ENCODE results near the gene TBC1D22A. TPM values are rescaled to one million over a fixed set of nuclear protein-coding genes. Genes with fewer than 3 reads are reported as not detected.

The TBC1D22A gene
- total and polyA plus RNA-seq, 2 experiments from 2014 or later: 15.3 to 19.8 TPM

DNA sequence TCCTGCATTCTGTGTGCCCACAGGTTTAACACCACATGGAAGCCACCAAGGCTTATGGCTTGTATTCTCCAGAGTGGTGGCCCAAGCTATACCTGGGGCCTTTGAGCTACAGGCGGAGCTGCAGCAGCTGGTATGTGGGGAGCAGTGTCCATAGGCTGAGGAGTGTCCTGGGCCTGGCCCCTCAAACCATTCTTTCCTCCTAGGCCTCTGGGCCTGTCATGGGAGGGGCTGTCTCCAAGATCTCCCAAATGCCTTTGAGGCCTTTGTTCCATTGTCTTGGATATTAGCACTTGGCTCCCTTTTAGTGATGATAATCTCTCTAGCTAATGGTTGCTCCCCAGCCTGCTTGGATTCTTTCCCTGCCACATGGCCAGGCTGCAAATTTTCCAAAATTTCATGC lies 6.4 kb upstream of the TBC1D22A start:
- TF ChIP-seq EZH2phosphoT487 (IDR thresholded peaks at IDR 0.05; ENCODE audit: low read depth, severe bottlenecking, unreplicated experiment) (no peak), CTCF (IDR thresholded peaks at IDR 0.05; ENCODE audit: poor library complexity) (no peak), EZH2 (IDR thresholded peaks at IDR 0.05; ENCODE audit: borderline replicate concordance) (no peak)
- Histone ChIP-seq H3K9me2 (replicated peaks; ENCODE audit: insufficient read depth) (no peaks in the 10 kb centered on the region), H3K4me1 (ENCODE audit: insufficient read depth) (peaks cover 6% of the 10 kb centered on the region), H3K27ac (no peak overlapping the region), H4K20me1 (ENCODE audit: insufficient read depth, poor library complexity, severe bottlenecking) (no peaks in the 10 kb centered on the region), H3K4me3 (no peak overlapping the region), H3K79me2 (peaks cover 2% of the 10 kb centered on the region), H3K36me3 (replicated peaks; ENCODE audit: insufficient read depth, low read depth) (no peaks in the 10 kb centered on the region), H2AFZ (no peak overlapping the region), H3K4me2 (no peak overlapping the region), H3K9me3 (ENCODE audit: low read depth) (no peaks in the 10 kb centered on the region), H3K27me3 (no peaks in the 10 kb centered on the region)
- WGBS (ENCODE audit: low lambda C conversion rate, missing lambda C conversion rate): 85% methylated on average over 1 of the region's 1 CpG
- no peak for DNase-seq (ENCODE audit: low spot score)

DNA sequence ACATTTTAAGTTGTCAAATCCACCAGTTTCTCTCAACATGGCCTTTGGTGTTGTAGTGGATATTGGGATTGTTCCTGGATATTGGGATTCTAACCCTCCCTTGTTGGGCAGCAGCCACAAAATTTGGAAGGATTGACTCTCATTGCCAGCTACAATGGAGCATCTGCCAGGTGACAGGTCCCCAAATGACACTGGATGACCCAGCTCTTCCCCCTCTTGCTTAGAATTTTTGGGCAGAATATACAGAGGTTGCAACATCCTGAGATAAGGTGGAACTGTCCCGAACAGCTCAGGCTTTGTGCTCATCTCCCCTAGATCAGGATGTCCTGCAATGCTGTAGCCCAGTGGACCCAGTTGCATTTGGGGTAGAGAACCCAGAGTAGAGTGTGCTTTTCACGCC lies 5.3 kb upstream of the TBC1D22A start:
- no peaks in the 10 kb centered on the region for H3K9me2 ChIP-seq (replicated peaks; ENCODE audit: insufficient read depth)
- no peaks in the 10 kb centered on the region for H3K9me3 ChIP-seq (ENCODE audit: low read depth)
- H3K4me1 ChIP-seq (ENCODE audit: insufficient read depth): peaks cover 12% of the 10 kb centered on the region
- peaks cover 11% of the 10 kb centered on the region for H3K79me2 ChIP-seq
- no peaks in the 10 kb centered on the region for H4K20me1 ChIP-seq (ENCODE audit: insufficient read depth, poor library complexity, severe bottlenecking)
- H3K4me2 ChIP-seq: no peak overlapping the region
- DNase-seq (ENCODE audit: low spot score): no peak
- no peak for TF ChIP-seq EZH2 (IDR thresholded peaks at IDR 0.05; ENCODE audit: borderline replicate concordance)
- no peak for TF ChIP-seq CTCF (IDR thresholded peaks at IDR 0.05; ENCODE audit: poor library complexity)
- no peak for TF ChIP-seq EZH2phosphoT487 (IDR thresholded peaks at IDR 0.05; ENCODE audit: low read depth, severe bottlenecking, unreplicated experiment)
- 86% methylated on average over 2 of the region's 2 CpGs for WGBS (ENCODE audit: low lambda C conversion rate, missing lambda C conversion rate)
- H3K27me3 ChIP-seq: no peaks in the 10 kb centered on the region
- H3K36me3 ChIP-seq (replicated peaks; ENCODE audit: insufficient read depth, low read depth): no peaks in the 10 kb centered on the region
- H3K27ac ChIP-seq: no peak overlapping the region
- no peak overlapping the region for H3K4me3 ChIP-seq
- H2AFZ ChIP-seq: no peak overlapping the region

GRCh38 chr22:46758121-46758520 lies 4.3 kb upstream of the TBC1D22A start:
- 88% methylated on average over 1 of the region's 1 CpG for WGBS (ENCODE audit: low lambda C conversion rate, missing lambda C conversion rate)
- H3K4me1 ChIP-seq (ENCODE audit: insufficient read depth): peaks cover 12% of the 10 kb centered on the region
- no peak for DNase-seq (ENCODE audit: low spot score)

More at GRCh38 chr22:46758121-46758520, 4.3 kb upstream of the TBC1D22A start:
- H3K9me2 ChIP-seq (replicated peaks; ENCODE audit: insufficient read depth): no peaks in the 10 kb centered on the region
- H3K27ac ChIP-seq: peak overlapping the region; percentile 85
- H3K79me2 ChIP-seq: peaks cover 17% of the 10 kb centered on the region
- H3K27me3 ChIP-seq: no peaks in the 10 kb centered on the region
- no peaks in the 10 kb centered on the region for H3K36me3 ChIP-seq (replicated peaks; ENCODE audit: insufficient read depth, low read depth)
- H3K4me3 ChIP-seq: no peak overlapping the region
- H2AFZ ChIP-seq: no peak overlapping the region
- H3K9me3 ChIP-seq (ENCODE audit: low read depth): no peaks in the 10 kb centered on the region
- H4K20me1 ChIP-seq (ENCODE audit: insufficient read depth, poor library complexity, severe bottlenecking): no peaks in the 10 kb centered on the region
- H3K4me2 ChIP-seq: no peak overlapping the region
- TF ChIP-seq CTCF (IDR thresholded peaks at IDR 0.05; ENCODE audit: poor library complexity) (no peak), EZH2 (IDR thresholded peaks at IDR 0.05; ENCODE audit: borderline replicate concordance) (no peak), EZH2phosphoT487 (IDR thresholded peaks at IDR 0.05; ENCODE audit: low read depth, severe bottlenecking, unreplicated experiment) (no peak)
